Stimulated activated CD4-positive, alpha-beta T cell treated with anti-CD3 and anti-CD28 coated beads, Interleukin-1b, Interleukin-23, amount 100 ng/mL, for 48 hours (primary cell): ENCODE measurements around the gene MKI67.
A peak's percentile ranks its signal among the peaks of the same experiment; 100 is the strongest.

Experiments
- DNase-seq: peaks from one replicate; pipeline ENCODE4 v3.0.0-alpha.2; 2020

Gene MKI67

DNA sequence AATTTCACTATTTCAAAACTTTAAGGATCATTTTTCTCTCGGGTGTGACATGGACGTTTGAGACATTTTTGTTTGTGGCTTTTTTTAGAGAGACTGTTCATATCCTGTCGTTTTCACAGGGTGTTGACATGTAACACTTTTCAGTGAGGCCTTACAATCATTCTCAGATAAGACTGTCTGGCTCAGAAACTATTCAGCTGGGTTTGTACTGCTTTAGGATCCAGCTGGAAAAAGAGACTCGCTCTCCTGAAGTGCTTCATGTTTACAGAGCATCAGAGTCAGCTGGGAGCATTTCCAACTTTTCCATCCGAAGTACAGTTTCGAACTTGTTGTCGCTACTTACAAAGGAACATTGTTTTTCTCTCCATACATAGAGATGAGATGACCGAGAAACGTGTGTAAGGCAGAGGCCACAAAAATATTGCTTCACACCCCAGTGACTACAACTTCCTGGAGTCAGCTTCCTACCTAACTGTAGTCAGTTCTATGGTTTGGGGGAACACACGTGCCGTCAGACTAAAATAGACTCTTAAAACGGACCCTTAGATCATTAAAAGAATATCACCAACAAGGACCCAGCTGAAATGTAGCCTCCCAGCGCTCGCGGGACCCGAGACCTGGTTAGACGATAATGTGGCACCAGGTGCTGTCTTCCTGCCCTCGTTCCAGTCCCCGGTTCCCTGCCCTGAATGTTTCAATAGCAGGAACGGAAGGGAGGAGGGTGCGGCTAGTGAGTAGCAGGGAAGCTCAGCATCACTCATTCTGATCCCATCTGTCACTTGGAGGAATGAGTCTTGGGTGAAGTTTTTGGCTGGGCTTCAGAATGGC is 78.0 kb downstream of the MKI67 start:
- DNase-seq: peak; percentile 52

DNA sequence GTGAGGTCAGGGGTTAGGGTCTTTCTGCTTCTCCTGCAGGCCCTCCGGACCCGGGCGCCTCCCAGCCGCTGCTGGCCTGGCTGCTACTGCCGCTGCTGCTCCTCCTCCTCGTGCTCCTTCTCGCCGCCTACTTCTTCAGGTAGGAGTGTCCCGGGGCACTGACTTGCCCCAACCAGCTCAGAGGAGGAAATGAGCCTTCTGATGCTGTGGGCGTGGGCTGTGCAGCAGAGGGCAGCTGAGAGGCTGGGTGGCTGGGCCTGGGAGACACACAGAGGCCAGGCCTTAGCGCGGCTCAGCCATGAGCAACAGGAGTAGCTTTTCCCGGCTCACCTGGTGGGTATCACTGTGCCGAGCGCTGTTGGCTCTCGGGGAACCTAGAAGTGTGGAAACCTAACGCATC is 78.9 kb downstream of the MKI67 start:
- DNase-seq: peak; percentile 89

DNA sequence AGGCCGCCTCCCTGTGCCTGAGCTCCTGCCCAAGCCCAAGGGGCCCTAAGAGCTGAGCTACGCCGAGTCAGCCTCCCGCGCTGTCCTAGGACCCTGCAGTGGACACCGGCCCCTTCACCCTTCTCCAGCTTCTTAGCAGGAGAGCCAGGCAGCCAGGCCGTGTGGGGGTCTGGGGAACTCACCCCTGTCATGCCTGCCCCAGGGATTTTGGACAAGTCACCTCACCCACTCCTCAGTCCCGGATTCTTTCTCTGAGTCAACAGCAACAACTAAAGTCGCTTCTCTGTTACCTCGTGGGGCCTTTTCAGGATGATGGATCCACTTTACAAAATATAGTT is 79.3 kb downstream of the MKI67 start:
- no peak for DNase-seq
